Vagina (tissue), 2 donors: Measurements from ENCODE around the gene ATG3.

Experiments
- POLR2A ChIP-seq, 2 donors: fragments of 450-650 bp; IDR thresholded peaks; one replicate each; pipeline ENCODE4 v1.6.1; 2017; ENCODE audit warnings: antibody characterized with exemption in 2 of 2, mild to moderate bottlenecking in 2 of 2, moderate library complexity in 2 of 2
- POLR2AphosphoS5 ChIP-seq, 2 donors: sonication (generic); formaldehyde crosslinking; IDR thresholded peaks; one replicate each; pipeline ENCODE4 v1.9.0; 2017; ENCODE audit warnings: antibody characterized with exemption in 2 of 2, mild to moderate bottlenecking in 2 of 2, low read depth in 1 of 2; ENCODE audit not compliant: insufficient read depth in 1 of 2
- TF ChIP-seq, protein P1 (sequence below), 3 experiments: fragments of 450-650 bp in 2 of 3; fragments of 200-600 bp in 1 of 3; sonication (generic) in 1 of 3; IDR thresholded peaks; one replicate each; pipeline ENCODE4 v1.5.1; 2017 to 2019; ENCODE audit warnings: antibody characterized with exemption in 3 of 3, mild to moderate bottlenecking in 2 of 3, moderate library complexity in 2 of 3

DNA sequence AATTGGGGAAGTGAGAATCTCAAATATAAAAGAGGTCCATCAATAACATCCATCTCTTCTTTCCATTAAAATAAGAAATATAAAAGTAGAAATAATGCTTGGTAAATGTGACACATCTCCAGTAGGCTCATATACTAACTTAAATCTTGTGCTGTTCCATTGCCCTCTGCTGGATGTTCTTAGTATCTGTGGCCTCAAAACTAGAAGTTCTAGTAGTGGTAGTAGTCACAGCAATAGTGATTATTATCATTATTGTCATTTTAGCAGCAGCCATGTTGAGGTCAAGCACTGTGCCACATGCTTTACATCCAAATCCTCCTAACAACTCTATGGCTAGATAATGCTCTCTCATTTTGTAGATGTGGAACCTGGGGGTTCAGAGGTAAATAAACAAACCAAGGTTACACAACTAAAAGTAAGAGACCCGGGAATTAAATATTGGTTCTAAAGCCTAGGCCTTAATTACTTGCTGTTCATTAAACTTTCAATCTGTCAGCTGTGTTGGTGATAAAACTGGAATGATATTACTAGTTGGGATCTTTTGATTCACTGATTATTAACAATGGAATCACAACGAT, 42.2 kb downstream of the ATG3 start:
- TF ChIP-seq, protein P1, sequence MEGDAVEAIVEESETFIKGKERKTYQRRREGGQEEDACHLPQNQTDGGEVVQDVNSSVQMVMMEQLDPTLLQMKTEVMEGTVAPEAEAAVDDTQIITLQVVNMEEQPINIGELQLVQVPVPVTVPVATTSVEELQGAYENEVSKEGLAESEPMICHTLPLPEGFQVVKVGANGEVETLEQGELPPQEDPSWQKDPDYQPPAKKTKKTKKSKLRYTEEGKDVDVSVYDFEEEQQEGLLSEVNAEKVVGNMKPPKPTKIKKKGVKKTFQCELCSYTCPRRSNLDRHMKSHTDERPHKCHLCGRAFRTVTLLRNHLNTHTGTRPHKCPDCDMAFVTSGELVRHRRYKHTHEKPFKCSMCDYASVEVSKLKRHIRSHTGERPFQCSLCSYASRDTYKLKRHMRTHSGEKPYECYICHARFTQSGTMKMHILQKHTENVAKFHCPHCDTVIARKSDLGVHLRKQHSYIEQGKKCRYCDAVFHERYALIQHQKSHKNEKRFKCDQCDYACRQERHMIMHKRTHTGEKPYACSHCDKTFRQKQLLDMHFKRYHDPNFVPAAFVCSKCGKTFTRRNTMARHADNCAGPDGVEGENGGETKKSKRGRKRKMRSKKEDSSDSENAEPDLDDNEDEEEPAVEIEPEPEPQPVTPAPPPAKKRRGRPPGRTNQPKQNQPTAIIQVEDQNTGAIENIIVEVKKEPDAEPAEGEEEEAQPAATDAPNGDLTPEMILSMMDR (IDR thresholded peaks at IDR 0.05), result peak; percentile 51 to 70 (median 66)
- TF ChIP-seq POLR2A (IDR thresholded peaks at IDR 0.05), result no peak
- no peak for TF ChIP-seq POLR2AphosphoS5 (IDR thresholded peaks at IDR 0.05; ENCODE audit: insufficient read depth in 1 of 2, low read depth in 1 of 2)
